Pulmonary artery endothelial cell (primary cell): Measurements from ENCODE around the gene NAPB. TPM values are rescaled to one million over a fixed set of nuclear protein-coding genes. Genes with fewer than 3 reads are reported as not detected.

ENCODE experiments used
- DNase-seq: peaks from one replicate; pipeline ENCODE4 v3.0.0-alpha.2; 2011; ENCODE audit warnings: low read depth, low spot score
- total RNA-seq: library from RNA; depleted of rRNA; stranded (reverse); fragments of >200 nt; gene quantifications from 2 replicates; pipeline ENCODE4 v1.2.3, GENCODE V29; 2014

Gene NAPB
- total RNA-seq, 1 donor from 2014 or later: 4.5 TPM

DNA sequence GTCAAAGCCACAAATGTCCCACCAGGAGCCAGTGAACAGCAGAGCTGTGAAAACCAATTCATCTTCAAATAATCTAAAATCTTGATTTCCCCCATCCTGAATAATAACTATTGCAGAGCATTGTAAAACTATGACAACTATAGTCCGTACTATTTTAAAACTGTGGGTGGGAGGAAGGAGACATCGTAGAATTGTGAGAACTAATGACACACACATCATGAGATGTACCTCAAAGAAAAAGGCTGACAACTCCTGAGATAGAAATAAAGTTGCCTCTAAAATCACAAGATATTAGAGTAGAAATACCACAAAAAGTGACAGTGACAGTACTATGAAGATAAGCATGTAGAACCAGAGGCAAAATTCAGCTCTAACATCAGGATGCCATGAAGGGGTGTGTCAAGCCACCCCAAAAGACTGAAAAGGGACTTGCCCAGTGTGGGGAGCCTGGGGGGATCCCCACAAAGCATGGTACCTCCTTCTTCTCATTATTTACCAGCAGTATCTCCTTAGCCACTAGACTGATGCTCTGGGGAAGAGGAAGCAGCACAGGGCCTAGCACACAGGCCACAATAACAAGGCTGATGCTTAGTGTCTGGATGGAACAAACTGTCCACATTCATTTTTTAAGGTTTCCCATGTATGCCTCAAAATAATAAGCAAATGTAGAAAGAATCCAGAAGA lies 13.4 kb downstream of the NAPB start:
- no peak for DNase-seq

DNA sequence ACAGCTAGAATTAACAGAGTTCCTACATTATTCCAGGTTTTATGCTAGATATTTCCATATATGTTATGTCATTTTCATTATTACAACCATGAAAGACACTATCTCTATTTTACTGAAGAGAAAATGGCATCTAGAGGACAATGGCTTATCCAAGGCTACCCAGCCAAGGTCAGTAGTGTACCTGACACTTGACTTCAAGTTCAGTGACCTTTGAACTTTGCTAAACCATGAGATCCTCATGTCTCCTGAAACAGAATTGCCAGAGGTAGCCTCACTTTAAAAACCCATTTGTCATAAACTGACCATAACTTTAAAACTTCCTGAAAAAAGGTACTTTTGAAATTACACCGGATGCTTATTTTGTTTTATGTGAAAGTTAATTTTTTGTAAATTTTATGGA lies 14.4 kb downstream of the NAPB start:
- no peak for DNase-seq

DNA sequence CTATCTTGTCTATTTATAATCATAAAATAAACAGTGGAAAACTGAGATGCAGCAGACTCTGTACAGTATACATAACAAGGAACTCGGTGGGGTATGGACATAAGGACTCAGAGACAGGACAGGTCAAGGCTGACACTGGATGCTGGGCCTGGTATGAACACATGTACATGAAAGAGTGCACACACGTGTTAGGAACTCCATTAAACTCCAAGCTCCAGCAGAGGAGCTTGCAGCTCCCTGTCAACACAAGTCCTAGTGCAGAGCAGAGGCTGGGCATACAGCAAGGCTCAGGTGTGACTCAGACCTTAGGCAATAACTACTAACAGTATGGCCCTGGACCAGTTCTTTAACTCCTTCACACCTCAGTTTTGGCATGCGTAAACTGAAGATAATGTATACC lies 17.1 kb downstream of the NAPB start:
- DNase-seq: no peak

DNA sequence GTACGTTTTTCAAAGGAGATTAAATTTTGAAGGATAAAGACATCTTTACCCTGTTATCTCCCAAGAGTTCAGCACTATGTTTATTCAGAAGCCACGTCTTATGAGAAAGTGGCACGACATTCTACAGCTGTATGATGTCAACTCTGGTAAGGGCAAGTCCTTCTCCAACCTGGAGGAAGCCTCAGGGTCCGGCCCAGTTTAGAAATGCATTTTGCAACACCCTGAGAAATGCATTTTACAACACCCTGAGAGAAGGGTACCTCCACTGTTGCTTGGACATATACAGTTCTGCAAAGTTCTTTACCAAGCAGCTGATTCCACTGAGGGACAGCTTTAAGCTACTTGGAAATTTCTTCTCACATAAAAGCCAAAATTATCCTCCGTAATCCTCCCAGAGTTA lies 17.5 kb downstream of the NAPB start:
- no peak for DNase-seq

DNA sequence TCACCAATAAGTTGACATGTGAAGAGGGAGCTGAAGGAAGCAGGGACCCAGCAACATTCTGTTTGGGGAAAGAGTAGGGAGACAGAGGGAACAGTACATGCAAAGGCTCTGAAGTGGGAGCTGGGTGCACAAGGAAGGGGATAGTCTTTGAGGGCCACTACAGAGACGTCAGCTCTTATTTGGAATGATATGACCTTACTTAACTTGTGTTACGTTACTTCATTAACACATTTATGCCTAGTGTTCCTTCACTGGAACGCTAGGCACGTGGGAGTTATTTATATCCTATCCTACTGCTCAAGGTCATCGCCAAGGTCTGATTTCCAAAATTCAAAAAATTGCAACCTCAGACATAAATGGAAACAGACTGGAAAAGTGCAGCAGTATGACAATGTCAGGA lies 20.2 kb downstream of the NAPB start:
- DNase-seq: no peak

DNA sequence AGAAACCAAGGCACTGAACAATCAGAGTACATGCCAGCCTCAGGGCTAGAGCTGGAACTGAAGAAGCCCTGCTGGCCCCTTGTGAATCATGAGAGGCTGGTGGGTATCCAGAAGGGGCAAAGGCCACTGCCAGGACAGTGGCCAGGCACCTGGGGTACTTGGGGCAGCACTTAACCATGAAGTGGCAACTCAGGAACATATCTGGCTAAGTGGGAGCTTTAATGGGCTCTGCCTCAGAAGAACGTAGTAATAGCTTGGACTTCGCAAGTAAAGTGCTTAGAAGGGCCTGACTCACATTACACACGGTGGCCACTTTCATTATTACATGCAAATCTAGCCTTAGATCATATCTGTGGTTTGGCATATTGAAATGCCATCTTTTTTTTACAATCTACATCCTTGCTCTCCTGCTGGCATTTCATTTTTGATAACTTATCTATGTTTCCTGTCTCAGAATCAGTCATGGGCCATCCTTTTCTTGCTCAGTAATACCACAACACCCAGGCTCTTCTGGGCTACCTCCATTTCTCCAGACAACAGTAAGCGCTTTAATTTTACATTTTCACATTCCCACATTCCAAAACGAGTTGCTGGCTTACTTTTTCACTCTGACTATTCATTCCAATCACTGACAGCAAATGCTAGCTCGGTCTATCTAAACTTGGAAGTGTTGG lies 21.6 kb downstream of the NAPB start:
- DNase-seq: no peak

DNA sequence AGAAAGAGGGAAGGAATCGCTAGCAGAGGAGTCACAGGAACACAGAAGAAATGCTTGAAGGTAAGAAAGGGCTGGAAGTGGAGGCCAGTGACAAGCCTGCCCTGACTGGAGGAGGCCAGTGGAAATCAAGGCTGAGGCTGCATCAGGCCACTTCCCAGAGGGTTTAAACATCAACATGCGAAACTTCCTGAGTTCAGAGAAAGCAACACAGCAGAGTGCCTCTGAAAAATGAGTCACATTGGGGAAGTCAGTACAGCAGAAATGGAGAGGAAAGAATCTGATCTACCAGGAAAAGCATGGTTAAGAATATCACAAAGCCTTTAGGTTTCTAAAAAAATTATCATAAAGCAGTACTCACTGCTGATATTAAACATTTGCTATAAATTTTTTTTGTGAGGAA lies 23.3 kb downstream of the NAPB start:
- DNase-seq: peak; percentile 50

DNA sequence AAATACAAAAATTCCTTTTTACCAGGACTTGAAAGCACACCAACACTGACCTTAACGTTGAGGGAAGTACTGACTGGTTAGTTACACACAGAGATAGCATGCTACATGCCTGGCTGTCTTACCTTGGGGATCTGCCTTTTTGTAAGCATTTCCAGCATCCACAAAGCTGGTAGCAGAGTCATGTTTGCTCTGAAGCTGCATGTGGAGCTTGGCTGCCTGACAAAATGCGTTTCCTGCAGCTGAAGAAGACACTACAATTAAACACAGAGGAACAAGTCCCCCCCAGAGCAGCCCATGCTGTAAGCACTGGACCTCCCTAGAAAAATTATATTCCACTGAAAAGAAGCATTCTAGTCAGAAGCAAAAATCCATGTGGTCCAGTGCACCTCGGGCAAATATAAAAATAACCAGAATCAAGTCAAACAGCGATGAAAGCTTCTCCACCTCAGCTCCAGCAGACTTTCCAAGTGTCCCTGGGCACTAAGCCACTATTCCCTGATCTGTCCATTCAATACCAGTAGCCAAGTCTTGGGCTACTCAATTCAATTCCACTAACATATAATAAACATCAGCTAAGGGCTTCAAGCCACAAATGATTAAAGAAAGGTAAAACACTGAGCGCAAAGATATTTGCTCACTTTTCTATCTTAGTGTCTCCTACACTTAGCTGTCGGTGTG lies 24.2 kb downstream of the NAPB start:
- DNase-seq: no peak

DNA sequence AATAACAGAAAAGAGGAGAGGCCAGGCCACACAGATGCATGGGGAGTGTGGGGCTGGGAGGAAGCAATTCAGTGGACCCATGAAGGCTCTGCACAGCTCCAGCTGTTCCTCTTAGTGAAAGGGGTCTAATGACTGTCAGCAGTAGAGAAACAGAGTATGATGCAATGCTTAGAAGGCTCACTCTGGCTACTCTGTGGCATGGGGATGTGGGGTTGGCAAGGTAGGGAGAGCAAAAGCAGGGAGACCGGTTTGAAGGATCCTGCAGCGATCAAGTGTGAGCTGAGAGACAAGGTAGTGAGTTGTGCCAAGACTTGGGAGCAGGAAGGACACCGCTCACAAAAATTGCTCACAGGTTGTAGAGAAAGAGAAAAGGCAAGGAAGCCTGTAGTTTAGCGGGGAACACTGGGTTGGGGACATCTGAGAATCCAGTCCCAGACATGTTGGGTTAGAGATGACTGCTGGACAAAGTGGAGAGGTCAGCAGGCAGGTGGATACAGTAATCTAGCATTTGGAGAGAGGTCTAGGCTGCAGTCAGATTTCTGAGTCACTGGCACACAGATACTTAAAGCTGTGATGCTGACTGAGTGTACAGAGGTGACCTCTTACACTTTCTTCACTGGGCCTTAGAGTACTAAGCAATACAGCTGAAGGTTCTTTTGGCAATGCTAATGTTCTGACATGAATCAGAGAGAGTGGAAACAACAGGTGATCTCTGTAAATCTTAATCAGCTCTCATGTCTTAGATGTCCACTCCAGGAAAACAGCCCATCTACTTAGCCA lies 27.1 kb downstream of the NAPB start:
- no peak for DNase-seq

DNA sequence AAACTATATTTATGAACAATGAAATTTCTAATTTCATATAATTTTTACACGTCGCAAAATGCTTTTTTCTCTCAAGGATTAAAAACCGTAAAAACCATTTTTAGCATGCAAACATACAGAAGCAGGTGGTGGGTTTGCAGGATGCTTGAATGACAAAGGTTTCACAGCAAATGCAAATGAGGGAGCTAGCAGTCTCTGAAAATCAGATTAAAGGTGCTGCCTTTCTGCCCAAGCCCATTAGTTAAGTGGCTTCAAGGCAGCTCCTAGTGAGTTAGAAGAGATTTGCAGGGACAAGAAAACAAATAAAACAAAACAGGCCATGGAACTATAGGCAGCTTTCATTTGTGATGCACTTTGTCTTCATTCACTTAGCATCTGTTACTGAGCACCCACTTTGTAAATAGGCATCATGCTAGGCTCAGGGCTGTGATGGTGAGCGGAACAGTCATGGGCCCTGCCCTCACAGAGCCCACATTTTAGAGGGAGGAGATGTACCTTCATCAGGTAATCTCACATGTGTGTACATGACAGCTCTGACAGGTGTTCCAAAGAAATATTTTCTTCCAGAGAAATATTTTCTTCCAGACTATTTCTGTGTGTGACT lies 29.5 kb downstream of the NAPB start:
- no peak for DNase-seq

DNA sequence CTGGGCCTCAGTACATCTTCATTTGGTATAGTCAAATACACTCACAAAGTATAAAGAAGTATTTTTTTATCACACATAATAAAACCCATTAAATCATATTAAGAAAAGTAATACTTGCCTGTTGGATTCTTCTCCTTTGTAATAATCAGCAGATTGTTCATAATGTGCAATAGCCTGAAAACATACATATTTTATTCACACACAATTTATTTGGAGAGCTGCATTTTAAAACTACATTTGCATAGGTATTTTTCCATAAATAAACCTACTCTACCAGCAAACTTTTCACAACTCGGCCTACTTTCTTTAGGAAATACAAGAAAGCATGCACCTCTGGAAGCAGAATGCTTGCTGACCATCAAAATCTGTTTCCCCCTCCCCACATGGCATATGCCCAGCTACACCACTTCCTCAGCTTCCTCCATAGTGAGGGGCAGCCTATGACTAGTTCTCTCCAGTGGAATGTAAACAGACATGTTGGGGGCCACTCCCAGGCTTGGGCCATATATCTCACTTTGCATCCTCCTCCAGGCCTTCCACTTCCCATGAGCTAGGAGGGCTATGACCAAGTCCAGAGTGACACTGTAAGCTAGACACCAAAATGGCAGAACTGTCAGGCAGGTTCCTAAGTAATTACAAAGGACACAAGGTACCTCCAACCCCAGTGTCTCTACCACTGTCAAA lies 31.1 kb downstream of the NAPB start:
- DNase-seq: no peak

DNA sequence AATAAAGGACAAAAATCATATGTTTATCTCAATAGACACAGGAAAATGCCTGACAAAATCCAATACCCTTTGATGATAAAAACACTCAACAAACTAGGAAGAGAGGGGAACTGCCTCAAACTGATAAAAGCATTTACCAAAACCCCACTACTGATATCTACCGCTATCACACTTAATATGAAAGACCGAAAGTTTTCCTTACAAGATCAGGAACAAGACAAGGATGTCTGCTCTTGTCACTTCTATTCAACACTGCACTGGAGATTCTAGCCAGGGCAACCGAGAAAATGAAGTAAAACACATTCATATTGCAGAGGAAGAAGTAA lies 34.2 kb downstream of the NAPB start:
- DNase-seq: no peak

DNA sequence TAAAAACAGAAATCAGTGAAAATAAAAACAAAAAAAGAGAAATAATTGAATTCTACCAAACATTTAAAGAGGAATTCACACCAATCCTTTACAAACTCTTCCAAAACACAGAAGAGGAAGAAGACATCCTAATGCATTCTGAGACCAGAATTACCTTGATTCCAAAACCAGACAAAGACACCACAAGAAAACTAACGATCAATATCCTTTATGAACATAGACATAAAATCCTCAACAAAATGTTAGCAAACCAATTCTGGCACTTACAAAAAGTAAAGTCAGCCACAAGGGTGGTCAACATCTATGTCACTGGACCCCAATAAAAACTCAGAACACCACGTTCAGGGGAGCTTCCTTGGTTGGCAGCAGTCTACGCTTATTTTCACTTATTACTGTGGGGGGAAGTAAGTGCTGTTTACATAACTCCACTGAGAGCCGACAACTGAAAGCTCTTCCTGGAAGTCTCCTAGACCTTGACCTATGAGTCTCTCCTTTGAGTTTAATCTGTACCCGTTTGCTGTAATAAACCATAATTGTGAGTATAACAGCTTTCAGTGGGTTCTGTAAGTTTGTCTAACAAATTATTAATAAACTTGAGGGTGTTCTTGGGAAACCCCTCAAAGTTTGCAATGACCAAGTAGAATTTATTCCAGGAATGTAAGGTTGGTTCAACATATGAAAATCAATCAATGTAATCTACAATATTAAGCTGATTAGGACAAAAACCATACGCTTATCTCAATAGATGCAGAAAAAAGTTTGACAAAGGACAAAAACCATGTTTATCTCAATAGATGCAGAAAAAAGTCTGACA lies 34.8 kb downstream of the NAPB start:
- DNase-seq: no peak

DNA sequence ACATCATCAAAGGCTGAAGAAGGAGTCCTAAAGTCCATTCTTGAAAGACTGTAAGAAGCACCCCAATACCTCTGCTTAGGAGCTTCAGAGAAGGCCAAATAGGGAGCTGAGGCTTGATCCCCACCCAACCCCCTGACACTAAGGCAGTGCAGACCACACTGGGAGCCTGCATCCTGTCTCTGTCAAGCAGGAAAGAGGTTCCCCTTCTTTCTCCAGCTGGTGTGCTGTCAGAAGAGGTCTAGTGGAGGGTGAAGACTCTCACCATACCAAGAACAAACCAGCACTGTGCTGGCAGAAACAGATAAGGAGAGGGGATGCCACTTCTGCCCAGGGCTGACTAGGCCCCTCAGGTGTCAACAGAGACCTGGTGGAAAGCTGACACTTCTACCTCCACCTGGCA lies 39.4 kb downstream of the NAPB start:
- DNase-seq: no peak

DNA sequence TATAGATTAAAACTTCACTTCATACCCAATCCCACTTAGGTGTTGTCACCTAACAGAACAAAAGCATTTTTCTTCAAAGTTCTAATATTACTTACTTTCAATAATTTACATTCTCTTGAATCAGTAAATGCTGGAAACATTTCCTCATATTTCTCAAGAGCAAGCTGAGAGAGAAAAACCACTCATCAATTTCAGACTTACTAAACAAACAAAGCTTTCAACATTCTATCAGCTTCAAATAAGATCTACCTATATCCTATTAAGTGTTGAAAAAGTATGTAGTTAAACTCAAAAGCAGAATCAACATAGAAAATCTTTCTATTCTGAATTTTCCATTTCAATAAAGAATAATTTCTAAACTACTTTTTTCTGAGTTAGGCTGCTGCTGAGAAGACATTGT lies 41.5 kb downstream of the NAPB start:
- no peak for DNase-seq

DNA sequence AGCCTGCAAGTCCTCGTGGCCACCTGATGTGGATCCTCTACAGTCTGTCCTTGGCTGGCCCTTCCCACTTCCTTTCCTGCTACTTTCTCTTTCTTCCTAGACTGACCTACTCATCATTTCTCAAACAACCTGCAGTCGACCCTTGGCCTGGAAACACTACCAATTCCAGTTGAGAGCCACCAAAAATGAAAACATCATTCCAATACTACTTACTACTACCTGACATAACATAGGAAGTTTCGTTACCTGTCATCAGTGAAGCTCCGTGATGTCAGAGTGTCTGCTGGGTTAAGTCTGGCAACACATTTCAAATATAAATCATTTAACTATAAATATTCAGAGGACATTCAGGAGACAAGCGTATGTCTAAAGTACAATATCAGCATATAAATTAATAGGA lies 45.5 kb downstream of the NAPB start:
- DNase-seq: no peak

DNA sequence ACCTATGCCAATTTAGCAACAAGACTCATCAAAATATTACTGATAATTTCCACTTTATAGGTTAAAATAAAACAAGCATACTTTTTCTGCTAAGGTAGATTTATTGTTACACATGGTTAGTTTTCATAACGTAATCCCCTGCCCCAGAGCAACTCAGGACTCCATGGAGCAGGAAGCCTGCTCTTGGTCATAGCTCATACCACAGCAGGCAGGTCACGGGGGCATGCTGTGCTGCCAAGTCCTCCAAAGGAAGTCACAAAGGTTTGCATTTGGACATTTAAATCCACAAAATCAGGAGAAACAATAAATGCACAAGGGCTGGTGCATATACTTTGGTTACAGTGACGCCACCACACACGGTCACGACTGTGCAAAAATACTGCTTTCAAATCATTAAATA lies 46.8 kb downstream of the NAPB start:
- peak; percentile 40 for DNase-seq

DNA sequence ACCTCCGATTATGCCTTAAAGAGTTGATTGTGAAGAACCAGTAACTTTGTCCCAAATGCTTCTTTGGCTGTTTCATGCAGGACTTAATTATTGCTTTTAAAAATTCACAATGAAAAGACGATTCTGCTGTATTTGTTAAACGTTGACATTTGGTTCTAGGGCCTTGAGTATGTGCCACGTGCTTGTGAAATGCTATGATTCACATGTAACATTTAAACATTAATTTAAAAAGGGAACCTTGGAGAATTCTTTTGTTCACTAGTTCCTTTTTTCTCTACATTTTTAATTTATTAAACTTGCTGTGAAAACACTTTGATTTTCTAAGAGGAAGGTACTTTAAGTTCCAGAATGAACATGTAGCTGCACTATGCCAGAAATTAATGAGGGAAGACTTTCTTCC lies 49.8 kb downstream of the NAPB start:
- DNase-seq: no peak

DNA sequence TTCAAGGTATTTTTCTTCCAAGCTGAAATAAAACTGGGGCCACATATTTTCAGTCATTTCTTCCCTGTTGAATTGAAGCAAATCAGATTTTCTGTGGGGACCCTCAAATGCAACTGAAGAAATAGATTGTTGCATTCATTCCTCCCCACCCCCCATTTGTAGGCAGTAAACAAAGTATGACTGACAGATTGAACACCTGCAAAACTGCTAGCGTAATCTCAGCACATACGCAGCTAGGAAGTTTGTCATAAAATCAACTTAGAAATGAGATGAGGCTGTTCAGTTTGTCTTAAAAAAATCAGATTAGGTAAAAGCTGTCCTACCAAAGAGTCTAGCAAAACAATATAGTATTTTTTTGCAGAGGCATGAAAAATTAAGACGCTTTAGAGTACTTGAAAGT lies 50.4 kb downstream of the NAPB start:
- DNase-seq: no peak

DNA sequence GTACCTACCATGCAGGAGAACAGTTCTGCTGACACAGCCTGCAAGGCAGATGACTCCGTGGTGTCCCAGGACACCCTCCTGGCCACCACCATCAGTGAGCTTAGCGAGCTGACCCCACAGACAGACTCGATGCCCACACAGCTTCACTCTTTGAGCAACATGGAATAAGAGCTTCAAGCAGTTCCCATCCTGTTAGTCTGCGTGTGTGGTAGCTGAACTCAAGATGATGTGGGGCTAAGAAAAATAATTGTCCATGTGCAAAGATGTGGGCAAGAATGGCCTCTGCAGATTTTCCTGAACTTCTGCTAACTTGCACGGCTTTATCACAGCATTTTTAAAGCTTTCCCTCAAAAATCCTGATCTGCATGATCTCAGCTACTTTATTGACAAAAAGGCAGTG lies 51.0 kb downstream of the NAPB start:
- no peak for DNase-seq
